Measurements from ENCODE around the gene S100A9. TPM values are rescaled to one million over a fixed set of nuclear protein-coding genes. Genes with fewer than 3 reads are reported as not detected.

The S100A9 gene
- total RNA-seq, 1 experiment from 2014 or later, result 0.59 TPM

DNA sequence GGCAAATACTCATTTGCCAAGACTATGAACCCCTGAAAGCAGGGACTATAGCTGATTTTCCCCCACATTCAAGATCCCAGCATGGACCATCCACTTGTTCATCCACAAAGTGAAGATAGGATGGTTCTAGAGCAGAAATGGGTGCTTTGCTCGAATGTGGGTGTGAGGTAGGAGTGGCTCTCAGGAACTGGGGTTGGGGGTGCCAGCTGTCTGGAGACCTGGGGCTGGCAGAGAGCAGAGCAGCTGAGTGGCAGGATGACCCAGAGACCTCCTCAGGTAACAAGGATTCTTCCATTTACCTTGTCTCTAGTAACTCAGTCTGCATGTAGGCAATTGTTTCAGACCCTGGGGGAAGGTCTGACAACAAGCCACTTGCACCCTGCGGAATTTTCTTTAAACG is 6.0 kb downstream of the S100A9 start:
- DNase-seq (ENCODE audit: low read depth, low spot score) (no peak), ATAC-seq (no peak)
- Histone ChIP-seq H3K27ac (ENCODE audit: low read depth, low read length) (no peak overlapping the region), H3K9ac (ENCODE audit: low read length) (no peak overlapping the region), H3K4me1 (ENCODE audit: control insufficient read depth in 1 of 2, insufficient read depth in 2 of 2, low read length in 2 of 2) (no peaks in the 10 kb centered on the region), H4K20me1 (ENCODE audit: insufficient read depth) (no peaks in the 10 kb centered on the region), H3K4me2 (ENCODE audit: low read length) (no peak overlapping the region), H3K9me3 (ENCODE audit: control insufficient read depth in 1 of 2, insufficient read depth in 1 of 2, low read depth in 1 of 2, low read length in 2 of 2) (no peaks in the 10 kb centered on the region), H3K4me3 (replicated peaks in 1 of 2; ENCODE audit: low read depth in 1 of 2, low read length in 2 of 2) (no peak overlapping the region), H2AFZ (ENCODE audit: low read depth, low read length, poor library complexity, severe bottlenecking) (no peak overlapping the region), H3K79me2 (ENCODE audit: insufficient read depth, low read length) (no peaks in the 10 kb centered on the region), H3K9me2 (ENCODE audit: insufficient read depth) (no peaks in the 10 kb centered on the region), H3K27me3 (ENCODE audit: insufficient read depth, low read length) (peaks cover 27% of the 10 kb centered on the region), H3K36me3 (ENCODE audit: control insufficient read depth in 1 of 2, insufficient read depth in 2 of 2, low read length in 2 of 2) (no peaks in the 10 kb centered on the region)
- ChIA-PET POLR2A (no interaction called here), RAD21 (ENCODE audit: low non-redundant PET in 1 of 2, low total read pairs in 2 of 2, uncharacterized antibody in 2 of 2, unreplicated experiment in 2 of 2) (no interaction called here), CTCF (interaction anchor here (1.1 kb wide), 1 partner anchor 10 kb away, joined by 5 read pairs; no protein-coding TSS in a partner anchor)
- no TSS peak for BruUV-seq (replicated peaks)
- intact Hi-C loops (cut with micrococcal nuclease), result no loop called here
- no peak for TF ChIP-seq SRF (IDR thresholded peaks at IDR 0.05; ENCODE audit: low read depth)
- TF ChIP-seq, protein P1, sequence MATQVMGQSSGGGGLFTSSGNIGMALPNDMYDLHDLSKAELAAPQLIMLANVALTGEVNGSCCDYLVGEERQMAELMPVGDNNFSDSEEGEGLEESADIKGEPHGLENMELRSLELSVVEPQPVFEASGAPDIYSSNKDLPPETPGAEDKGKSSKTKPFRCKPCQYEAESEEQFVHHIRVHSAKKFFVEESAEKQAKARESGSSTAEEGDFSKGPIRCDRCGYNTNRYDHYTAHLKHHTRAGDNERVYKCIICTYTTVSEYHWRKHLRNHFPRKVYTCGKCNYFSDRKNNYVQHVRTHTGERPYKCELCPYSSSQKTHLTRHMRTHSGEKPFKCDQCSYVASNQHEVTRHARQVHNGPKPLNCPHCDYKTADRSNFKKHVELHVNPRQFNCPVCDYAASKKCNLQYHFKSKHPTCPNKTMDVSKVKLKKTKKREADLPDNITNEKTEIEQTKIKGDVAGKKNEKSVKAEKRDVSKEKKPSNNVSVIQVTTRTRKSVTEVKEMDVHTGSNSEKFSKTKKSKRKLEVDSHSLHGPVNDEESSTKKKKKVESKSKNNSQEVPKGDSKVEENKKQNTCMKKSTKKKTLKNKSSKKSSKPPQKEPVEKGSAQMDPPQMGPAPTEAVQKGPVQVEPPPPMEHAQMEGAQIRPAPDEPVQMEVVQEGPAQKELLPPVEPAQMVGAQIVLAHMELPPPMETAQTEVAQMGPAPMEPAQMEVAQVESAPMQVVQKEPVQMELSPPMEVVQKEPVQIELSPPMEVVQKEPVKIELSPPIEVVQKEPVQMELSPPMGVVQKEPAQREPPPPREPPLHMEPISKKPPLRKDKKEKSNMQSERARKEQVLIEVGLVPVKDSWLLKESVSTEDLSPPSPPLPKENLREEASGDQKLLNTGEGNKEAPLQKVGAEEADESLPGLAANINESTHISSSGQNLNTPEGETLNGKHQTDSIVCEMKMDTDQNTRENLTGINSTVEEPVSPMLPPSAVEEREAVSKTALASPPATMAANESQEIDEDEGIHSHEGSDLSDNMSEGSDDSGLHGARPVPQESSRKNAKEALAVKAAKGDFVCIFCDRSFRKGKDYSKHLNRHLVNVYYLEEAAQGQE (IDR thresholded peaks at IDR 0.05; ENCODE audit: low read depth), result no peak
- TF ChIP-seq, protein P2, sequence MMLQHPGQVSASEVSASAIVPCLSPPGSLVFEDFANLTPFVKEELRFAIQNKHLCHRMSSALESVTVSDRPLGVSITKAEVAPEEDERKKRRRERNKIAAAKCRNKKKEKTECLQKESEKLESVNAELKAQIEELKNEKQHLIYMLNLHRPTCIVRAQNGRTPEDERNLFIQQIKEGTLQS (IDR thresholded peaks at IDR 0.05), result no peak
- TF ChIP-seq JUND (IDR thresholded peaks at IDR 0.05), result no peak
- no peak for TF ChIP-seq YY1 (IDR thresholded peaks at IDR 0.05; ENCODE audit: extremely low read depth, insufficient replicate concordance, low read depth, low read length)
- no peak for TF ChIP-seq POLR2A (IDR thresholded peaks at IDR 0.05; ENCODE audit: borderline replicate concordance, extremely low read depth, insufficient read depth, insufficient read length)
- TF ChIP-seq ELF1 (IDR thresholded peaks at IDR 0.05; ENCODE audit: borderline replicate concordance, low read depth), result no peak
- TF ChIP-seq, protein P3, sequence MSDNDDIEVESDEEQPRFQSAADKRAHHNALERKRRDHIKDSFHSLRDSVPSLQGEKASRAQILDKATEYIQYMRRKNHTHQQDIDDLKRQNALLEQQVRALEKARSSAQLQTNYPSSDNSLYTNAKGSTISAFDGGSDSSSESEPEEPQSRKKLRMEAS (IDR thresholded peaks at IDR 0.05), result no peak
- no peak for TF ChIP-seq CEBPB (IDR thresholded peaks at IDR 0.05; ENCODE audit: low read depth)
- TF ChIP-seq, protein P4, sequence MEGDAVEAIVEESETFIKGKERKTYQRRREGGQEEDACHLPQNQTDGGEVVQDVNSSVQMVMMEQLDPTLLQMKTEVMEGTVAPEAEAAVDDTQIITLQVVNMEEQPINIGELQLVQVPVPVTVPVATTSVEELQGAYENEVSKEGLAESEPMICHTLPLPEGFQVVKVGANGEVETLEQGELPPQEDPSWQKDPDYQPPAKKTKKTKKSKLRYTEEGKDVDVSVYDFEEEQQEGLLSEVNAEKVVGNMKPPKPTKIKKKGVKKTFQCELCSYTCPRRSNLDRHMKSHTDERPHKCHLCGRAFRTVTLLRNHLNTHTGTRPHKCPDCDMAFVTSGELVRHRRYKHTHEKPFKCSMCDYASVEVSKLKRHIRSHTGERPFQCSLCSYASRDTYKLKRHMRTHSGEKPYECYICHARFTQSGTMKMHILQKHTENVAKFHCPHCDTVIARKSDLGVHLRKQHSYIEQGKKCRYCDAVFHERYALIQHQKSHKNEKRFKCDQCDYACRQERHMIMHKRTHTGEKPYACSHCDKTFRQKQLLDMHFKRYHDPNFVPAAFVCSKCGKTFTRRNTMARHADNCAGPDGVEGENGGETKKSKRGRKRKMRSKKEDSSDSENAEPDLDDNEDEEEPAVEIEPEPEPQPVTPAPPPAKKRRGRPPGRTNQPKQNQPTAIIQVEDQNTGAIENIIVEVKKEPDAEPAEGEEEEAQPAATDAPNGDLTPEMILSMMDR (IDR thresholded peaks at IDR 0.05 in 2 of 3, conservative IDR thresholded peaks at IDR 0.05 in 1 of 3; ENCODE audit: borderline replicate concordance in 1 of 3, insufficient read depth in 1 of 3, low read depth in 2 of 3, low read length in 2 of 3), result no peak
- TF ChIP-seq POLR2AphosphoS5 (IDR thresholded peaks at IDR 0.05; ENCODE audit: low read depth, low read length), result no peak
- TF ChIP-seq CBX3 (IDR thresholded peaks at IDR 0.05; ENCODE audit: low read depth), result no peak
